Lower lobe of right lung (tissue), 2 donors: ENCODE results near the gene FBLN7. TPM values are rescaled to one million over a fixed set of nuclear protein-coding genes. Genes with fewer than 3 reads are reported as not detected.

Source experiments
- ATAC-seq, 2 donors: fragments of 200-7000 bp; cut with Tn5 transposase; one replicate each; pipeline ENCODE4 v1.9.1; 2020 to 2022; ENCODE audit warnings: mild to moderate bottlenecking in 2 of 2, moderate library complexity in 2 of 2
- DNase-seq: peaks from one replicate; pipeline ENCODE4 v3.0.0-alpha.2; 2020
- H3K27ac ChIP-seq: fragments of 200-600 bp; one replicate; pipeline ENCODE4 v1.8.0; 2022
- H3K27me3 ChIP-seq: fragments of 200-600 bp; one replicate; pipeline ENCODE4 v1.8.0; 2022; ENCODE audit warnings: low read depth
- H3K36me3 ChIP-seq: fragments of 200-600 bp; one replicate; pipeline ENCODE4 v1.8.0; 2022; ENCODE audit warnings: mild to moderate bottlenecking
- H3K4me1 ChIP-seq: fragments of 200-600 bp; one replicate; pipeline ENCODE4 v1.8.0; 2022
- H3K4me3 ChIP-seq: fragments of 200-600 bp; one replicate; pipeline ENCODE4 v1.8.0; 2022; ENCODE audit warnings: mild to moderate bottlenecking
- H3K9me3 ChIP-seq: fragments of 200-600 bp; one replicate; pipeline ENCODE4 v1.8.0; 2022
- CTCF ChIP-seq: fragments of 200-600 bp; IDR thresholded peaks from one replicate; pipeline ENCODE4 v1.8.0; 2022; ENCODE audit warnings: antibody characterized with exemption, mild to moderate bottlenecking
- intact Hi-C: fragments of 100-400 bp; cut with DNase I; formaldehyde crosslinking; loops from one replicate; pipeline ENCODE4 v1.11.0; 2022
- total RNA-seq: library from RNA; stranded (reverse); fragmentation: NEBNext Ultra II Directional; extraction: Animal tissue kit (Norgen Biotek cat#: 25700); gene quantifications from one replicate; pipeline ENCODE4 v1.2.1, GENCODE V29; 2021
- donor health status: DM: no; HTN: yes; CAD: no; lungs with severe emphysema.

Gene FBLN7
- total RNA-seq, 1 donor from 2014 or later, result 2.0 TPM

DNA sequence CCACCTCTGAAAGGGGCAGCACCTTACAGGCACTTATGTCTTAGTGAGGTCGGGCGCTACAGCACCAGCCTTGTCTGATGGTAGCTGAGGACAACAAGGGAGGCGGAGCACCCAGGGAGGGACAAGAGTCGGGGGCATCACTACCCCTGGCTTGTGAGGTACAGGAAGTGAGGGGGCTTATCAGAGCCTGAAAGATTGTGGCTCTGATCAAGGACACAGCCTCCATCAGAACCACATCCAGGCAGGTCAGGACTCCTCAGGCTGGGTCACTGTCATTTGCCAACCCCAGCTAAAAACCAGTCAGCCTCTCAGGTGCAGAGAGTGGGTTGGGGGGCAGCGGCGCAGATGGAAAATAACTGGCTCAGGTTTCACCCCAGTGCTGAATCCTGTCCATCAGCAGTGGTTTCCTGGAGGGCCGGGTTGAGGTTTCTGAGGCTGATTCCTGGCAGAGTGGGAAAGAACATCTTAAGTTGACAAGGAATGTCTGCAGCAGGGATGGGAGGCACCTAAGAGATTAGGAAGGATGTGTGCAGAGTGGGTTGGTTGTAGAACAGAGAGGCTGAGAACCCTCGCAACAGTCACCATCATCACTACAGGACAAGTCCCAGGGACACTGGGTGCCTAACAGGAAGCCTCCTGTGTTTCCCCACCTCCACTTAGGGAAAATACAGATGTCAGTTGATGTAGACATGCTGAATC lies 45.3 kb downstream of the FBLN7 start:
- no peaks in the 10 kb centered on the region for H3K9me3 ChIP-seq
- no peak for ATAC-seq
- no peaks in the 10 kb centered on the region for H3K4me1 ChIP-seq
- no peaks in the 10 kb centered on the region for H3K36me3 ChIP-seq
- H3K27me3 ChIP-seq, result peaks cover 4% of the 10 kb centered on the region
- DNase-seq, result no peak
- no peak for TF ChIP-seq CTCF
- no peak overlapping the region for H3K27ac ChIP-seq
- intact Hi-C loops, result no loop called here
- H3K4me3 ChIP-seq, result no peak overlapping the region

- Histone ChIP-seq H3K9me3 (no peaks in the 10 kb centered on the region), H3K4me3 (no peak overlapping the region), H3K4me1 (no peaks in the 10 kb centered on the region), H3K27me3 (peaks cover 4% of the 10 kb centered on the region), H3K36me3 (no peaks in the 10 kb centered on the region), H3K27ac (no peak overlapping the region)
- DNase-seq (no peak), ATAC-seq (no peak)
- intact Hi-C loops, result no loop called here
- TF ChIP-seq CTCF, result no peak
Measured at GRCh38 chr2:112184121-112184520, 45.9 kb downstream of the FBLN7 start.

GRCh38 chr2:112185131-112185530 lies 46.9 kb downstream of the FBLN7 start:
- Histone ChIP-seq H3K36me3 (no peaks in the 10 kb centered on the region), H3K4me3 (no peak overlapping the region), H3K27ac (no peak overlapping the region), H3K27me3 (peaks cover 4% of the 10 kb centered on the region), H3K9me3 (no peaks in the 10 kb centered on the region), H3K4me1 (no peaks in the 10 kb centered on the region)
- intact Hi-C loops, result no loop called here
- DNase-seq (no peak), ATAC-seq (no peak)
- TF ChIP-seq CTCF, result no peak

DNA sequence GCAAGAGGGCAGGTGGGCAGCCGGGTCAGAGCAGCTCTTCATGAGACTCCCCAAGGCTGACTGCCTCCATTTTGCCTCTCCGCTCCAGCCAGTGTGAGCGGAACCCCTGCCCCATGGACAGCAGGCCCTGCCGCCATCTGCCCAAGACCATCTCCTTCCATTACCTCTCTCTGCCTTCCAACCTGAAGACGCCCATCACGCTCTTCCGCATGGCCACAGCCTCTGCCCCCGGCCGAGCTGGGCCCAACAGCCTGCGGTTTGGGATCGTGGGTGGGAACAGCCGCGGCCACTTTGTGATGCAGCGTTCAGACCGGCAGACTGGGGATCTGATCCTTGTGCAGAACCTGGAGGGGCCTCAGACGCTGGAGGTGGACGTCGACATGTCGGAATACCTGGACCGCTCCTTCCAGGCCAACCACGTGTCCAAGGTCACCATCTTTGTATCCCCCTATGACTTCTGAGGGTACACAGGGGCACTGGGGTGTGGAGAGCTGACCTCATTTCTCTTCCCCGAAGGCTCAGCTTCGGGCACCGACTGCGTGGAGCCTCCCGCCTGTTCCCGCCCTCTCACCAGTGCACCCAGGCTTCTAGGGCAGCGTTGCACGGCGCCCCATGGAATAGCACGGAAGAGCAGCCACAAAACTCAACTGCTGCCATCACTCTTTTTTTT lies 49.0 kb downstream of the FBLN7 start:
- H3K4me3 ChIP-seq, result no peak overlapping the region
- no peak for TF ChIP-seq CTCF
- H3K27me3 ChIP-seq, result no peaks in the 10 kb centered on the region
- no peaks in the 10 kb centered on the region for H3K36me3 ChIP-seq
- intact Hi-C loops, result no loop called here
- no peaks in the 10 kb centered on the region for H3K4me1 ChIP-seq
- no peaks in the 10 kb centered on the region for H3K9me3 ChIP-seq
- ATAC-seq (no peak), DNase-seq (no peak)
- no peak overlapping the region for H3K27ac ChIP-seq

DNA sequence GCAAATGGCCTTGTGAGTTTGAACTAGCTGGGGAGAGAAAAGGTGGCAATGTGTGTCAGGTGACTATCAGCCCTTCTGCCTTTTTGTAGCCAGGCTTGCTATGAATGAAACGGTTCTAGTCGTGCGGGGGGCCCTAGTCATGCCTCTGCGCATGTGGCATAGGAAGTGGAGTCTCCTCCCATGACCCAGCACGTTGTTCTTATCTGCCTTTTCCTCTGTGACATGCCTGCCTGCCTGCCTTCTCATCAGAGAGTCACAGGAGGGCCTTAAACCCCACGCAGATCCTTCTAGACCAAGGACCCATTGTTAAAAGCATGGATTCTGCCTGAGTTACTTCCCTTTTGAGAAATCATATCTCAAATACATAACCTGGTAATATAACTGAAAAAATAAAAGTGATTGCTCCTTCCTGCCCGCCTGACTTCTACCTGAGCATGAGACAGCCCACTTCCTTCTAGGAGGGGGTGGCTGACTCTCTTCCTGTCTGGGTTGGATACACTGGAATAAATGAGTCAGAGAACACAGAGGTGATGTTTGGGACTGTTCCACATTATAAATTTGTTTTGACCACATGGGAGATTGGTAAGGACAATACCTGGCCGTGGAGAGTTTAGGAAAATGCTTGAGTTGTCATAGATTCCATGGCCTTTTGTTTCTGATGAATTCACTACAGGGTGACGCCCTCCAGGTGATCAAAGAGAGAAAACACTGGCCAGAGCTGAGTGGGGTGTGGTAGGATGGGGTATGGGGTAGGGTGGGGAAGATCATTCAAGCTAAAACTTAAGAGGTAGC lies 49.8 kb downstream of the FBLN7 start:
- H3K36me3 ChIP-seq, result no peaks in the 10 kb centered on the region
- no peaks in the 10 kb centered on the region for H3K27me3 ChIP-seq
- no peak overlapping the region for H3K4me3 ChIP-seq
- intact Hi-C loops, result no loop called here
- no peaks in the 10 kb centered on the region for H3K4me1 ChIP-seq
- peak; percentile 21 to 35 for ATAC-seq
- DNase-seq, result no peak
- no peak for TF ChIP-seq CTCF
- no peaks in the 10 kb centered on the region for H3K9me3 ChIP-seq
- no peak overlapping the region for H3K27ac ChIP-seq
